H1 (cell line): ENCODE measurements around the gene TMEM225B. TPM values are rescaled to one million over a fixed set of nuclear protein-coding genes. Genes with fewer than 3 reads are reported as not detected.

Experiments
- CTCF ChIA-PET: fragments of 300-600 bp; sonication (Branson Sonifier 250); formaldehyde crosslinking; loops from one replicate; lab custom pipeline; 2021; ENCODE audit not compliant: partially characterized antibody; lab: Charles Lee
- POLR2A ChIA-PET: fragments of 300-600 bp; sonication (Branson Sonifier 250); formaldehyde crosslinking; loops from one replicate; lab custom pipeline; 2021; ENCODE audit warnings: inconsistent platforms; ENCODE audit not compliant: partially characterized antibody; lab: Charles Lee
- DNase-seq, 2 experiments: peaks; one replicate each; pipeline versions ENCODE4 v3.0.0 to v3.0.0-alpha.2; 2010 to 2022; ENCODE audit warnings: low spot score in 2 of 2, low read depth in 1 of 2, mixed read lengths in 1 of 2
- FAIRE-seq: peaks from 2 replicates; lab custom pipeline; 2011; peaks lifted over from hg19 to GRCh38; lab: Jason Lieb, UNC
- H2AFZ ChIP-seq: 2 replicates; pipeline ENCODE4 v1.8.1; 2012; ENCODE audit warnings: low read length, inconsistent platforms
- H2AK5ac ChIP-seq: 2 replicates; pipeline ENCODE4 v1.6.1; 2013; ENCODE audit warnings: low read depth, low read length
- H2BK120ac ChIP-seq: replicated peaks from 2 replicates; pipeline ENCODE3; 2013; ENCODE audit warnings: low read depth, low read length, inconsistent platforms
- H2BK12ac ChIP-seq: 2 replicates; pipeline ENCODE4 v1.6.1; 2013; ENCODE audit warnings: low read depth, low read length
- H2BK15ac ChIP-seq: 2 replicates; pipeline ENCODE4 v1.6.1; 2013; ENCODE audit warnings: low read length
- H2BK20ac ChIP-seq: 2 replicates; pipeline ENCODE4 v1.6.1; 2013; ENCODE audit warnings: low read length
- H2BK5ac ChIP-seq: 2 replicates; pipeline ENCODE4 v1.6.1; 2013; ENCODE audit warnings: low read depth, low read length
- H3K14ac ChIP-seq: 2 replicates; pipeline ENCODE4 v1.6.1; 2013; ENCODE audit warnings: inconsistent platforms; ENCODE audit not compliant: insufficient read length
- H3K18ac ChIP-seq: 2 replicates; pipeline ENCODE4 v1.6.1; 2013; ENCODE audit warnings: low read length; ENCODE audit errors: extremely low read depth
- H3K23ac ChIP-seq: 2 replicates; pipeline ENCODE4 v1.6.1; 2013; ENCODE audit warnings: inconsistent platforms; ENCODE audit not compliant: insufficient read length
- H3K23me2 ChIP-seq: 2 replicates; pipeline ENCODE4 v1.6.1; 2013; ENCODE audit warnings: low read depth, low read length
- H3K27ac ChIP-seq: 2 replicates; pipeline ENCODE4 v1.6.1; 2011; ENCODE audit warnings: low read depth, low read length, inconsistent platforms
- H3K27me3 ChIP-seq, 4 experiments: replicated peaks in 1 of 4; 1 replicate in 1 of 4; 2 replicates in 3 of 4; pipeline versions ENCODE4 v1.6.1 to v1.8.1; 2011 to 2013; ENCODE audit warnings: low read length in 3 of 4, mild to moderate bottlenecking in 3 of 4, inconsistent platforms in 2 of 4, mixed read lengths in 2 of 4, moderate library complexity in 1 of 4; ENCODE audit not compliant: control insufficient read depth in 3 of 4, insufficient read depth in 3 of 4; ENCODE audit errors: extremely low read depth in 1 of 4
- H3K36me3 ChIP-seq, 4 experiments: 2 replicates each; pipeline versions ENCODE4 v1.6.1 to v1.8.1; 2011 to 2013; ENCODE audit warnings: mild to moderate bottlenecking in 4 of 4, low read length in 3 of 4, moderate library complexity in 2 of 4, control low read depth in 1 of 4, inconsistent platforms in 1 of 4; ENCODE audit not compliant: insufficient read depth in 4 of 4, control insufficient read depth in 2 of 4
- H3K4ac ChIP-seq: replicated peaks from 2 replicates; pipeline ENCODE3; 2013; ENCODE audit warnings: low read length, low read depth, mixed read lengths, inconsistent platforms; ENCODE audit not compliant: insufficient read length
- H3K4me1 ChIP-seq, 4 experiments: replicated peaks in 1 of 4; 1 replicate in 1 of 4; 2 replicates in 3 of 4; pipeline versions ENCODE4 v1.6.1 to v1.8.1; 2011 to 2013; ENCODE audit warnings: low read length in 3 of 4, inconsistent platforms in 2 of 4, mixed read lengths in 1 of 4; ENCODE audit not compliant: insufficient read depth in 4 of 4, control insufficient read depth in 3 of 4
- H3K4me2 ChIP-seq, 2 experiments: 2 replicates each; pipeline versions ENCODE4 v1.6.1 to v1.8.1; 2011 to 2013; ENCODE audit warnings: low read depth in 2 of 2, low read length in 2 of 2, control low read depth in 1 of 2, inconsistent platforms in 1 of 2, mild to moderate bottlenecking in 1 of 2; ENCODE audit not compliant: insufficient read depth in 1 of 2
- H3K4me3 ChIP-seq, 4 experiments: fragments of 200-600, 300-600 bp in 1 of 4; sonication (generic), shearing (Covaris generic), sonication (Bioruptor Twin) in 1 of 4; 2 replicates each; pipeline versions ENCODE4 v1.5.1 to v1.8.1; 2011 to 2016; ENCODE audit warnings: low read length in 4 of 4, low read depth in 3 of 4, control low read depth in 2 of 4, inconsistent platforms in 2 of 4, mild to moderate bottlenecking in 2 of 4, mixed read lengths in 1 of 4, moderate library complexity in 1 of 4; ENCODE audit not compliant: insufficient read depth in 2 of 4; ENCODE audit errors: extremely low read depth in 1 of 4
- H3K56ac ChIP-seq: replicated peaks from 2 replicates; pipeline ENCODE3; 2013; ENCODE audit warnings: low read depth, mild to moderate bottlenecking, mixed read lengths, low read length, inconsistent platforms; ENCODE audit not compliant: insufficient read length
- H3K79me1 ChIP-seq: 2 replicates; pipeline ENCODE4 v1.6.1; 2013; ENCODE audit warnings: low read depth, low read length, control low read depth
- H3K79me2 ChIP-seq, 2 experiments: 2 replicates each; pipeline versions ENCODE4 v1.6.1 to v1.8.1; 2012 to 2013; ENCODE audit warnings: low read length in 2 of 2, mild to moderate bottlenecking in 2 of 2, inconsistent platforms in 1 of 2; ENCODE audit not compliant: insufficient read depth in 2 of 2, control insufficient read depth in 1 of 2
- H3K9ac ChIP-seq, 4 experiments: replicated peaks in 1 of 4; 1 replicate in 1 of 4; 2 replicates in 3 of 4; pipeline versions ENCODE4 v1.6.1 to v1.8.1; 2011 to 2013; ENCODE audit warnings: low read depth in 3 of 4, low read length in 3 of 4, control low read depth in 2 of 4, mild to moderate bottlenecking in 2 of 4, moderate library complexity in 2 of 4, inconsistent platforms in 1 of 4; ENCODE audit errors: extremely low read depth in 1 of 4
- H3K9me3 ChIP-seq, 2 experiments: 2 replicates each; pipeline versions ENCODE4 v1.6.1 to v1.8.1; 2012 to 2013; ENCODE audit warnings: mild to moderate bottlenecking in 2 of 2, moderate library complexity in 2 of 2, control low read depth in 1 of 2, inconsistent platforms in 1 of 2, low read depth in 1 of 2, low read length in 1 of 2, mixed read lengths in 1 of 2; ENCODE audit not compliant: insufficient read depth in 2 of 2
- H4K20me1 ChIP-seq, 2 experiments: replicated peaks in 1 of 2; 2 replicates each; pipeline versions ENCODE3 to v1.8.1; 2011 to 2013; ENCODE audit warnings: inconsistent platforms in 2 of 2, low read length in 2 of 2, mild to moderate bottlenecking in 1 of 2; ENCODE audit not compliant: insufficient read depth in 2 of 2, control insufficient read depth in 1 of 2
- H4K5ac ChIP-seq: 2 replicates; pipeline ENCODE4 v1.6.1; 2013; ENCODE audit warnings: low read length, low read depth, mixed read lengths, inconsistent platforms; ENCODE audit not compliant: insufficient read length
- H4K8ac ChIP-seq: 2 replicates; pipeline ENCODE4 v1.8.0; 2013; ENCODE audit warnings: mild to moderate bottlenecking, moderate library complexity, low read length, inconsistent platforms; ENCODE audit not compliant: insufficient read depth; ENCODE audit errors: extremely low read depth
- H4K91ac ChIP-seq: replicated peaks from 2 replicates; pipeline ENCODE3; 2013; ENCODE audit warnings: low read length, mixed read lengths, inconsistent platforms; ENCODE audit not compliant: insufficient read length
- CHD1 ChIP-seq: IDR thresholded peaks from 2 replicates; pipeline ENCODE4 v1.6.1; 2012; ENCODE audit warnings: low read depth, low read length, improper control_type of control experiment
- CTBP2 ChIP-seq: IDR thresholded peaks from 2 replicates; pipeline ENCODE4 v1.7.0; 2011; ENCODE audit warnings: borderline replicate concordance, mild to moderate bottlenecking, moderate library complexity, mixed read lengths, low read length; ENCODE audit not compliant: insufficient read depth, insufficient read length
- CTCF ChIP-seq, 3 experiments: IDR thresholded peaks; 1 replicate in 2 of 3; 2 replicates in 1 of 3; pipeline versions ENCODE4 v1.5.1 to v1.6.1; 2011; ENCODE audit warnings: low read length in 3 of 3, mild to moderate bottlenecking in 3 of 3, inconsistent platforms in 2 of 3, low read depth in 1 of 3, moderate library complexity in 1 of 3; ENCODE audit not compliant: insufficient read depth in 1 of 3; ENCODE audit errors: control extremely low read depth in 1 of 3
- KDM1A ChIP-seq: fragments of 200-600, 300-600 bp; sonication (generic); IDR thresholded peaks from 2 replicates; pipeline ENCODE4 v1.7.1; 2016; ENCODE audit warnings: mild to moderate bottlenecking, low read length, borderline replicate concordance
- MAX ChIP-seq: IDR thresholded peaks from 2 replicates; pipeline ENCODE4 v1.6.1; 2012; ENCODE audit warnings: inconsistent platforms
- SP1 ChIP-seq: IDR thresholded peaks from 2 replicates; pipeline ENCODE4 v1.6.1; 2011; ENCODE audit warnings: low read depth, low read length
- TEAD4 ChIP-seq: IDR thresholded peaks from 2 replicates; pipeline ENCODE4 v1.6.1; 2012; ENCODE audit warnings: low read depth, low read length, inconsistent platforms, mixed read lengths
- WGBS, 2 experiments: shearing (Covaris generic) in 1 of 2; methylation state at CpG; one replicate each; pipeline versions ENCODE4 v1.1.6 to v1.1.7; 2013 to 2015; ENCODE audit warnings: low lambda C conversion rate in 2 of 2, mixed read lengths in 2 of 2, inconsistent platforms in 1 of 2, low coverage in 1 of 2, missing lambda C conversion rate in 1 of 2; ENCODE audit not compliant: insufficient replicate concordance in 2 of 2, insufficient coverage in 1 of 2, insufficient read length in 1 of 2; ENCODE audit errors: extremely low coverage in 1 of 2, missing lambda C conversion rate in 1 of 2; 5-methylcytosine and 5-hydroxymethylcytosine counted together
- polyA plus RNA-seq, 7 experiments: library from polyadenylated mRNA; depleted of rRNA in 3 of 7; stranded (reverse) in 5 of 7; unstranded in 2 of 7; fragments of >200 nt in 5 of 7; fragments of 200-250 nt in 2 of 7; gene quantifications; 1 replicate in 5 of 7; 2 replicates in 1 of 7; 4 replicates in 1 of 7; pipeline versions ENCODE4 v1.2.1 to v1.2.3, GENCODE V29; 2011 to 2013; ENCODE audit warnings: missing spikeins in 2 of 7, mixed read lengths in 2 of 7
- total RNA-seq: library from RNA; stranded (reverse); fragmentation: NEBNext Ultra II Directional; extraction: Animal tissue kit (Norgen Biotek cat#: 25700); gene quantifications from 2 replicates; pipeline ENCODE4 v1.2.1, GENCODE V29; 2021

The TMEM225B gene
- total and polyA plus RNA-seq, 2 of the 8 experiments (the other 6 are each of a cell fraction or from before 2014, with no cell fraction given), result 0.68 TPM; not detected in 1

- Histone ChIP-seq H3K4me3 (no peak overlapping the region), H3K56ac (no peak overlapping the region), H3K14ac (no peak overlapping the region), H4K91ac (no peak overlapping the region), H3K23ac (no peak overlapping the region), H3K4ac (no peak overlapping the region), H2AK5ac (no peak overlapping the region), H3K79me2 (0 out of 4 replicates have a peak, but pooled peaks cover 0 to 4% of the 10 kb centered on the region in 2 experiments), H4K5ac (no peak overlapping the region), H3K4me2 (peak overlapping the region; percentile 16 to 17; a peak in 1 of 4 replicates), H3K79me1 (peaks cover 6% of the 10 kb centered on the region), H3K23me2 (no peaks in the 10 kb centered on the region), H2BK120ac (no peak overlapping the region), H3K27me3 (no peaks in the 10 kb centered on the region), H3K9me3 (no peaks in the 10 kb centered on the region), H3K18ac (no peak overlapping the region), H2BK20ac (no peak overlapping the region), H2BK15ac (no peak overlapping the region), H3K27ac (no peak overlapping the region), H3K36me3 (peaks cover 8 to 47% (median 16%) of the 10 kb centered on the region in 4 experiments), H2AFZ (no peak overlapping the region), H4K20me1 (peaks cover 0 to 3% of the 10 kb centered on the region in 2 experiments), H2BK12ac (no peak overlapping the region), H3K4me1 (peaks cover 10 to 26% (median 18%) of the 10 kb centered on the region in 4 experiments), H4K8ac (no peak overlapping the region), H3K9ac (no peak overlapping the region), H2BK5ac (no peak overlapping the region)
- ChIA-PET CTCF (interaction anchor here (0.5 to 3.1 kb wide), 17 partner anchors 10 to 1381 kb away, joined by 3 to 10 read pairs (median 4); partner anchors contain the start of genes OR2AE1 and ZSCAN25), POLR2A (interaction anchor here (0.8 to 2.2 kb wide), 7 partner anchors 10 to 313 kb away, joined by 3 to 5 read pairs (median 4); partner anchors contain the start of gene ZSCAN25)
- 58% methylated on average over 9 of the region's 9 CpGs; no CpG with 5 or more reads in 1 of the 2 experiments for WGBS, 2 experiments
- FAIRE-seq, result peak; percentile 42
- DNase-seq, result peak in 1 of 2 experiments; percentile 41
- TF ChIP-seq MAX, result peak; percentile 13; the same call in 1 of the 2 replicates
- TF ChIP-seq TEAD4, result 0 out of 2 replicates have a peak, but pooled peaks have one; percentile 36
- TF ChIP-seq KDM1A, result no peak
- peak; percentile 70 for TF ChIP-seq CTBP2
- TF ChIP-seq CTCF (IDR thresholded peaks at IDR 0.05; ENCODE audit: control extremely low read depth in 1 of 3, insufficient read depth in 1 of 3, low read depth in 1 of 3, low read length in 3 of 3), result peak; percentile 49 to 65 (median 53)
- TF ChIP-seq CHD1, result no peak
- no peak for TF ChIP-seq SP1
Measured at GRCh38 chr7:99631295-99632109, 33.4 kb downstream of the TMEM225B start.
